HL-60 (cell line): Measurements from ENCODE around the gene TFRC.

Source experiments
- DNase-seq, 2 experiments: peaks; one replicate each; pipeline ENCODE4 v3.0.0-alpha.2; 2010 to 2020; ENCODE audit warnings: low read depth in 1 of 2, low spot score in 1 of 2
- H3K27ac ChIP-seq: fragments of 250-450 bp; sonication (Bioruptor Pico); replicated peaks from 2 replicates; pipeline ENCODE4 v1.5.1; 2020; ENCODE audit warnings: mild to moderate bottlenecking, moderate library complexity
- H3K27me3 ChIP-seq: fragments of 250-450 bp; sonication (Bioruptor Pico); 2 replicates; pipeline ENCODE4 v1.5.1; 2021; ENCODE audit warnings: mild to moderate bottlenecking, moderate library complexity; ENCODE audit not compliant: insufficient read depth, poor library complexity, severe bottlenecking
- H3K4me3 ChIP-seq: replicated peaks from 2 replicates; pipeline ENCODE4 v1.5.1; 2011; ENCODE audit warnings: mild to moderate bottlenecking, control low read depth, low read length; ENCODE audit not compliant: insufficient read depth
- GABPA ChIP-seq: IDR thresholded peaks from 2 replicates; pipeline ENCODE4 v1.6.1; 2012; ENCODE audit warnings: low read depth
- POLR2AphosphoS5 ChIP-seq: IDR thresholded peaks from 2 replicates; pipeline ENCODE4 v1.6.1; 2012; ENCODE audit warnings: low read depth
- SPI1 ChIP-seq: IDR thresholded peaks from 2 replicates; pipeline ENCODE4 v1.6.1; 2012; ENCODE audit warnings: low read depth, mild to moderate bottlenecking, borderline replicate concordance
- TF ChIP-seq, protein P1 (sequence below): IDR thresholded peaks from one replicate; pipeline ENCODE4 v1.5.1; 2011; ENCODE audit warnings: low read length, control low read depth, inconsistent platforms; ENCODE audit not compliant: insufficient read depth
- TF ChIP-seq, protein P2 (sequence below): IDR thresholded peaks from 2 replicates; pipeline ENCODE4 v1.6.1; 2012; ENCODE audit warnings: low read depth; ENCODE audit not compliant: insufficient replicate concordance

Gene TFRC

DNA sequence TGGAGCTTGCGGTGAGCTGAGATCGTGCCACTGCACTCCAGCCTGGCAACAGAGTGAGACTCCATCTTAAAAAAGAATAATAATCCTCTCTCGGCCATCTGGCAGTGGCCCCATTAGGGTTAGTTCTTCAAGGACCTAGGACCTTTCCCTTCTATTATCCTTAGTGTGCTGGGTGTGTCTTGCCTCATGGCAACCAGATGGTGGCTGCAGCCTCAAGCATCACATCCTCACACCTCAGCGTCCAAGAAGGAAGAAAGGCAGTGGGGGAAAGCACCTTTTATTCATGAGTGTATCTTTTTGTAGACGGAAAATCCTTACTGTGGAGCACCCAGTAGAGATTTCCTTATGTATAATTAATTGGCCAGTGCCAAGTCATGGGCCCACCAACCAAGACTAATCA lies 42.7 kb upstream of the TFRC start:
- Histone ChIP-seq H3K27ac (no peak overlapping the region), H3K4me3 (no peak overlapping the region), H3K27me3 (no peaks in the 10 kb centered on the region)
- DNase-seq, result no peak
- TF ChIP-seq SPI1 (no peak), POLR2AphosphoS5 (no peak), GABPA (no peak)
- TF ChIP-seq, protein P1, sequence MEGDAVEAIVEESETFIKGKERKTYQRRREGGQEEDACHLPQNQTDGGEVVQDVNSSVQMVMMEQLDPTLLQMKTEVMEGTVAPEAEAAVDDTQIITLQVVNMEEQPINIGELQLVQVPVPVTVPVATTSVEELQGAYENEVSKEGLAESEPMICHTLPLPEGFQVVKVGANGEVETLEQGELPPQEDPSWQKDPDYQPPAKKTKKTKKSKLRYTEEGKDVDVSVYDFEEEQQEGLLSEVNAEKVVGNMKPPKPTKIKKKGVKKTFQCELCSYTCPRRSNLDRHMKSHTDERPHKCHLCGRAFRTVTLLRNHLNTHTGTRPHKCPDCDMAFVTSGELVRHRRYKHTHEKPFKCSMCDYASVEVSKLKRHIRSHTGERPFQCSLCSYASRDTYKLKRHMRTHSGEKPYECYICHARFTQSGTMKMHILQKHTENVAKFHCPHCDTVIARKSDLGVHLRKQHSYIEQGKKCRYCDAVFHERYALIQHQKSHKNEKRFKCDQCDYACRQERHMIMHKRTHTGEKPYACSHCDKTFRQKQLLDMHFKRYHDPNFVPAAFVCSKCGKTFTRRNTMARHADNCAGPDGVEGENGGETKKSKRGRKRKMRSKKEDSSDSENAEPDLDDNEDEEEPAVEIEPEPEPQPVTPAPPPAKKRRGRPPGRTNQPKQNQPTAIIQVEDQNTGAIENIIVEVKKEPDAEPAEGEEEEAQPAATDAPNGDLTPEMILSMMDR, result no peak
- TF ChIP-seq, protein P2, sequence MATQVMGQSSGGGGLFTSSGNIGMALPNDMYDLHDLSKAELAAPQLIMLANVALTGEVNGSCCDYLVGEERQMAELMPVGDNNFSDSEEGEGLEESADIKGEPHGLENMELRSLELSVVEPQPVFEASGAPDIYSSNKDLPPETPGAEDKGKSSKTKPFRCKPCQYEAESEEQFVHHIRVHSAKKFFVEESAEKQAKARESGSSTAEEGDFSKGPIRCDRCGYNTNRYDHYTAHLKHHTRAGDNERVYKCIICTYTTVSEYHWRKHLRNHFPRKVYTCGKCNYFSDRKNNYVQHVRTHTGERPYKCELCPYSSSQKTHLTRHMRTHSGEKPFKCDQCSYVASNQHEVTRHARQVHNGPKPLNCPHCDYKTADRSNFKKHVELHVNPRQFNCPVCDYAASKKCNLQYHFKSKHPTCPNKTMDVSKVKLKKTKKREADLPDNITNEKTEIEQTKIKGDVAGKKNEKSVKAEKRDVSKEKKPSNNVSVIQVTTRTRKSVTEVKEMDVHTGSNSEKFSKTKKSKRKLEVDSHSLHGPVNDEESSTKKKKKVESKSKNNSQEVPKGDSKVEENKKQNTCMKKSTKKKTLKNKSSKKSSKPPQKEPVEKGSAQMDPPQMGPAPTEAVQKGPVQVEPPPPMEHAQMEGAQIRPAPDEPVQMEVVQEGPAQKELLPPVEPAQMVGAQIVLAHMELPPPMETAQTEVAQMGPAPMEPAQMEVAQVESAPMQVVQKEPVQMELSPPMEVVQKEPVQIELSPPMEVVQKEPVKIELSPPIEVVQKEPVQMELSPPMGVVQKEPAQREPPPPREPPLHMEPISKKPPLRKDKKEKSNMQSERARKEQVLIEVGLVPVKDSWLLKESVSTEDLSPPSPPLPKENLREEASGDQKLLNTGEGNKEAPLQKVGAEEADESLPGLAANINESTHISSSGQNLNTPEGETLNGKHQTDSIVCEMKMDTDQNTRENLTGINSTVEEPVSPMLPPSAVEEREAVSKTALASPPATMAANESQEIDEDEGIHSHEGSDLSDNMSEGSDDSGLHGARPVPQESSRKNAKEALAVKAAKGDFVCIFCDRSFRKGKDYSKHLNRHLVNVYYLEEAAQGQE, result no peak

DNA sequence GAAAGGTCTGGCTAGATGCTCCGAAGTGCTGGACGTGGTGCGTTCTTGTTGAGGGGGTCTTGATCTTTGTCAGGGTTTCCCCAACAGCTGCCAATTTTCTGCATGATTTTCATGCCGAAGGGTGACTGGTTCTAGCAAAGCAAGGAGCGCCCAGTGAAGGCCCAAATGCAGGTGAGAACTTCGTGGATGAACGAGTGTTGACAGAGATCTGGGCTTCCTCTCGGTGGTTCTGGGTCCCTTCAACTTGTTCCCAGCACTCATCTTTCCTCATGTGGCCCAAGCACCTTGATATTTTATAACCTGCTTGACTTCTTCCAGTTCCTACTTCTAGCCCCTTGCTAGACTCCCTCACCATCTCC lies 40.8 kb upstream of the TFRC start:
- TF ChIP-seq GABPA (no peak), SPI1 (no peak), POLR2AphosphoS5 (no peak; the same call in 1 of the 2 replicates)
- TF ChIP-seq, protein P2, result no peak
- TF ChIP-seq, protein P1, result no peak
- peak overlapping the region; percentile 82 for H3K27ac ChIP-seq
- no peaks in the 10 kb centered on the region for H3K27me3 ChIP-seq
- H3K4me3 ChIP-seq, result no peak overlapping the region
- DNase-seq, result no peak

DNA sequence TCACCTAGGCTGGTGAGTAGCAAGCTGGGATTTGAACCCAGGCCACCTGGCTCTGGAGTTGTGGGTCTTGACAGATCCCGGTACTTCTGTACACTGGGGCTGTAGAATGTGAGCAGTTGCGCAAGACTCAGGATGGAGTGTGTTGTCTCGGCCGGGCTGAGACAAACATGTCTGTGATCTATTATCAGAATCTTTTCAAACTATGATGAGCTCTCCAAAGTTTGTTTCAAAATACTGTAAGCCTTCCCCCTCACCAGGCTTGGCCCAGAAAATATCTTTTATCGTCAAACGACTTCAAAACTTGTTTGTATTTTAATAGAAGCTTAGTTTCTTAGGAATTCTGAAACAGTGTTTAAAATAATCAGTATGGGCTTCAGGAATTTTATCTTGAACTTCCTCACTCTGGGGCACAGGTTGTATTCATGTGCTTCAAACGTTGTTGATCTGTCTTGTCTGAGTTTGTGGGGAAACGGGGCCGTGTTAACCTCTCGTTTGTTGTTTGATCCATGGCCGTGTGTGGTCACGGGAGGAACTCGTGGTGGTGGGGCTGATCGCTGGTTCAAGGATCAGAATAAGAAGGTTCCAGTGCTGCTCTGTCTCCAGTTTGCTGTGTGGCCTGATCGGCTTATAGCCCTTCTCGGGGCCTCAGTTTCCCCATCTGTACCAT lies 40.3 kb upstream of the TFRC start:
- Histone ChIP-seq H3K4me3 (no peak overlapping the region), H3K27ac (peak overlapping the region; percentile 82), H3K27me3 (no peaks in the 10 kb centered on the region)
- peak; percentile 39 to 55 for DNase-seq
- TF ChIP-seq SPI1 (no peak), GABPA (no peak), POLR2AphosphoS5 (no peak; the same call in 1 of the 2 replicates)
- TF ChIP-seq, protein P1, result no peak

DNA sequence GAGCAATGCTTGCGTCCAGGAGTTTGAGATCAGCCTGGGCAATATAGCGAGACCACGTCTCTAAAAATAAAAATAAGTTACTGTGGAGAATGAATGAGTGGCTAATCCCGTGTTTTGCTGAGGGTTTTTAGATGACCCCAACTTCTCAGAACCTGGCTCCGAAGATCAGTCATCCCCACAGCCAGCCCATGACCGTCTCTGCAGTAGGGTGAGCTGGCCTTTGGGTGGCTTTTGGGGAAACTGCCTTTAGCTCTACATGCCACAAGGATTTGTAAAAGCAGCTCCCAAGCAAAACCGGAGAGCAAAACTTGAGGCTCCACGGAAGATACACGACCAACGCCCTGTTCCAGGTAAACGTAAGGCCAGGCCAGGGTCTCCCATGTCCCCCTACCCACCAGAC lies 39.2 kb upstream of the TFRC start:
- no peaks in the 10 kb centered on the region for H3K27me3 ChIP-seq
- H3K4me3 ChIP-seq, result no peak overlapping the region
- DNase-seq, result peak in 1 of 2 experiments; percentile 27
- peak overlapping the region; percentile 82 for H3K27ac ChIP-seq
- TF ChIP-seq POLR2AphosphoS5, result no peak
- TF ChIP-seq, protein P2, result no peak
- TF ChIP-seq, protein P1, result no peak
- TF ChIP-seq SPI1, result no peak
- TF ChIP-seq GABPA, result no peak
